NCI-H510A (cell line): ENCODE results near the gene GPR150.
"Not testable (repeated sequence)": the region's sequence is repeated elsewhere in the genome, so short reads cannot be mapped to it uniquely, and the experiment has no call there.

Experiments used
- DNase-seq: peaks from one replicate; lab custom pipeline; 2025; lab: John Stamatoyannopoulos, UW

Gene GPR150

GRCh38 chr5:95624368-95624767 lies 4.5 kb downstream of the GPR150 start:
- no peak for DNase-seq

GRCh38 chr5:95626701-95627100 lies 6.8 kb downstream of the GPR150 start:
- no peak for DNase-seq

- no peak for DNase-seq
These were observed 8.3 kb downstream of the GPR150 start for GRCh38 chr5:95627971-95628810.

DNA sequence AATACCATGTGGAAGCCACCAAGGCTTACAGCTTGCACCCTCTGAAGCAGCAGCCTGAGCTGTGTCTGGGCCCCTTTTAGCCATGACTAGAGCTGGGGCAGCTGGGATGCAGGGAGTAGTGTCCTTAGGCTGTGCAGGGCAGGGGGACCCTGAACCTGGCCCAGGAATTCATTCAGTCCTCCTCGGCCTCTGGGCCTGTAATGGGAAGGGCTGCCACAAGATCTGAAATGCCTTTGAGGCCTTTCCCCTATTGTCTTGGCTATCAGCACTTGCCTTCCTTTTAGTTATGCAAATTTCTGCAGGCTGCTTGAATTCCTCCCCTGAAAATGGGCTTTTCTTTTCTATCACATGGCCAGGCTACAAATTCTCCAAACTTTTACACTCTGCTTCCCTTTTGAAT lies 9.0 kb downstream of the GPR150 start:
- DNase-seq = no peak

DNA sequence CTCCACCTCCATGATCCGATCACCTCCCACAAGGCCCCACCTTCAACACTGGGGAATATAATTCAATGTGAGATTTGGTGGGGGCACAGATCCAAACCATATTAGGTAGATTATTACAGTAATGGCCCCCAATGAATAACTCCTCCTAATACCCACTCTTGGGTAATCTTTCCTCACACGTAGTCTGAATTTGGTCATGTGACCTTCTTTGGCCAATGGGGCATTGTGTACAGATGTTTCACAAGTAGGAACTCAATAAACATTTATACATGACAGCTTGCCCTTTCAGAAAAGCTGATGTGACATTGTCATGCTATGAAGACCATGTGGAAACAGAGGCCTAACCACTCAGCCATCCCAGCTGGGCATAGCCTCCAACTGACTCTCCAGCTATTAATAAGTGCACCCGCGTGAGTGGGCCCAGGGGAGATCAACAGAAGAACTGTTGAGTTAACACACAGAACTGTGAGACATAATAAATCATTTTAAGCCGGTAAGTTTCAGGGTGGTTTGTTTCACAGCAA lies 10.6 kb downstream of the GPR150 start:
- DNase-seq = no peak

GRCh38 chr5:95631255-95631958 lies 11.5 kb downstream of the GPR150 start:
- DNase-seq = no peak

GRCh38 chr5:95631991-95632675 lies 12.2 kb downstream of the GPR150 start:
- DNase-seq = no peak

DNA sequence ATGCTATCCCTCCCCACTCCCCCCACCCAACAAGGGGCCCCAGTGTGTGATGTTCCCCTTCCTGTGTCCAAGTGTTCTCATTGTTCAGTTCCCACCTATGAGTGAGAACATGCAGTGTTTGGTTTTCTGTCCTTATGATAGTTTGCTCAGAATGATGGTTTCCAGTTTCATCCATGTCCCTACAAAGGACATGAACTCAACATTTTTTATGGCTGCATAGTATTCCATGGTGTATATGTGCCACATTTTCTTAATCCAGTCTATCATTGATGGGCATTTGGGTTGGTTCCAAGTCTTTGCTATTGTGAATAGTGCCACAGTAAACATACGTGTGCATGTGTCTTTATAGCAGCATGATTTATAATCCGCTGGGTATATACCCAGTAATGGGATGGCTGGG lies 13.1 kb downstream of the GPR150 start:
- not testable (repeated sequence) for DNase-seq

GRCh38 chr5:95633671-95634070 lies 13.8 kb downstream of the GPR150 start:
- no peak for DNase-seq

GRCh38 chr5:95634081-95634480 lies 14.2 kb downstream of the GPR150 start:
- DNase-seq = no peak

- no peak for DNase-seq
These were observed 18.7 kb downstream of the GPR150 start for GRCh38 chr5:95638632-95639031.

- DNase-seq = no peak
These were observed 21.9 kb downstream of the GPR150 start for GRCh38 chr5:95641741-95642220.

GRCh38 chr5:95643152-95643551 lies 23.3 kb downstream of the GPR150 start:
- DNase-seq = no peak

- peak; percentile 23 for DNase-seq
These were observed 24.6 kb downstream of the GPR150 start for GRCh38 chr5:95644351-95645042.

GRCh38 chr5:95646226-95646568 lies 26.3 kb downstream of the GPR150 start:
- DNase-seq = not testable (repeated sequence)

DNA sequence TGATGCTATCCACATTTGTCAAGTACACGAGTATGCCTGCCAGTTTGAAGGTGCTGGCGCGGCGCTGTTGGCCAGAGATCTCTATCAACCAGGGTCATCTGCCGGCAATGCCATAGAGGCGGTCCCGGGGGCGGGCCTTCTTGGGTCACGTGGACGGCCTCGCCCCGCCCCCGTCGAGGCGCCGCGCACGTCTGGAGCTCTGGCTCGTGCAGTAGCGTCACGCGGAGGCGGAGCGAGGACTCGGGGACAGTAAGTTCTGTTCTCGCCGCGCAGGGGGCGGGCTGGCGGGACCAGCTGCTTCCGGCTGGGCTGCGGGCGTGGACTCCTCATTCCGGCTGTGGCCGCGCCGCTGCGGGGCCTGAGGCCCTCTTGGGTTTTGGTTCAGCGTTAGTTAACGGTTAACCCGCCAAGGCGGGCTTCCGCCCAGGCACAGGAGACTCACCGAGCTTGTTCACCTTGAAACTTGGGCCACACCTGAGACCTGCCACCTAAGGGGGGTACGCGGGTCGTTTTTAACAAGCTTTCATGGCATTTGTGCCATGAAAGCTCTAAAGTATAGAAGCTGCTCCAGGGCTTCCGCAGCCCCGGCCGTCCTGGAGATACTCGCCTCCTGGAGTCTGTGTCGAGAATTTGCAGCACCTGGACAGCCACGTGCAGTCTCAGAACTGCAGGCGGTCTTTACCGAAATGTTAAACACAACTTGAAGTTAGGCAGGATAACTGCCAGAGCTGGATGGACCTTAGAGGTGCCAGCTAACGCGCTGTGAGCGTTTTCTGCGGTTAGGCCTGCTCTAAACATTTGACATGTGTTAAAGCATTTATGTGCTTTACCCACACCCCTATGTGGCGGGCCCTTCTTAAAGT lies 26.9 kb downstream of the GPR150 start, which contains the start of gene RFESD:
RFESD (plus strand) TSS at position 209 of the 863 bp plus-strand sequence. CDS start 5,495 bp downstream, outside the sequence.
- peak; percentile 93 for DNase-seq

DNA sequence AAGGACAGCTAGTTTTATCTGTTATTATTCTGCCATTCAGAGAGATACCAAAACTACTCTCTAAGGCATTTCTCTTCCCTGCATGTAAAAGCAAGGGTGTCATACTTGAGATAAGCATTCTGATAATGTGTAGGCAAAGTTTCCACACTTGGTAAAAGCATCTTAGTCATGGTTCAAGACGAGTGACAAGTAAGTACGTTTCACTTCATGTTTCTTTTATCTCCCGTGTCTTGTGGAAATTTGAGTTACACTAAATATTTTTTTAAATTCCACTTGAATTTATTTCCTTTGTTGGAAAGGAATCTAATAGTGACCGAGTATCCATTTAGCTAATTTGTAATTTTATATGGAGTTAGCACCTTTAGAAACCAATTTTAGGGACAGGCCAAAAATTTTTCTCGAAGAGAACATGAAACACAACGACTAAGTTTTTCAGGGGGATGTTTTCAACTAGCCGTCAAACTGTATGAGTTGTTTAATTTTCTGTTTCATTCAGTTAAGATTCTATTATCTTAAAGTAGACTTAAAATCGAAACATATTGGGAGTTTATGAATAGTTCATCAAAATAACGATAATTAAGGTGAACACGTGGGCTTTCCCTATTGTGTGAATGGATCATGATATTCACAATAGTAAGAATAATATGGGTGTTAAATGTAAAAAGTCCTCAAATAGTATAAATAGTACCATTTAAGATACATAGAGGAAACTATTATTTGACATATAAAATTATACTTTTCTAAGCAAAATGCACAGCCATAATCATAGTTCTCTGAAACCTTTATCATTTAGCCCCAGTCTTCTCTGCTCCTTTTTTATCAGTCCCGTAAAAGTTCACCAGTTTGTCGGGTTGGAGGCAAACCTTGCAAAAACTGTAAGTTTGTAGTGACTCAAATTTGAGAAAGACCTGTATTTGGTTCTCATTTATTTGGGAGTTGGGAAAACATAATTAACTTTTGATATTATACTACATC lies 28.3 kb downstream of the GPR150 start:
- no peak for DNase-seq

GRCh38 chr5:95649274-95649673 lies 29.4 kb downstream of the GPR150 start:
- DNase-seq = no peak

- no peak for DNase-seq
These were observed 30.1 kb downstream of the GPR150 start for GRCh38 chr5:95649842-95650620.
